ENCODE measurements around the gene SSBP3. TPM values are rescaled to one million over a fixed set of nuclear protein-coding genes. Genes with fewer than 3 reads are reported as not detected.

The SSBP3 gene
- total and polyA plus RNA-seq, 2 of the 13 experiments (the other 11 are each of a cell fraction or from before 2014, with no cell fraction given) = 8.5 to 17.6 TPM

GRCh38 chr1:54347955-54348699 lies 58.1 kb downstream of the SSBP3 start (continued):
- TF ChIP-seq, protein P1, sequence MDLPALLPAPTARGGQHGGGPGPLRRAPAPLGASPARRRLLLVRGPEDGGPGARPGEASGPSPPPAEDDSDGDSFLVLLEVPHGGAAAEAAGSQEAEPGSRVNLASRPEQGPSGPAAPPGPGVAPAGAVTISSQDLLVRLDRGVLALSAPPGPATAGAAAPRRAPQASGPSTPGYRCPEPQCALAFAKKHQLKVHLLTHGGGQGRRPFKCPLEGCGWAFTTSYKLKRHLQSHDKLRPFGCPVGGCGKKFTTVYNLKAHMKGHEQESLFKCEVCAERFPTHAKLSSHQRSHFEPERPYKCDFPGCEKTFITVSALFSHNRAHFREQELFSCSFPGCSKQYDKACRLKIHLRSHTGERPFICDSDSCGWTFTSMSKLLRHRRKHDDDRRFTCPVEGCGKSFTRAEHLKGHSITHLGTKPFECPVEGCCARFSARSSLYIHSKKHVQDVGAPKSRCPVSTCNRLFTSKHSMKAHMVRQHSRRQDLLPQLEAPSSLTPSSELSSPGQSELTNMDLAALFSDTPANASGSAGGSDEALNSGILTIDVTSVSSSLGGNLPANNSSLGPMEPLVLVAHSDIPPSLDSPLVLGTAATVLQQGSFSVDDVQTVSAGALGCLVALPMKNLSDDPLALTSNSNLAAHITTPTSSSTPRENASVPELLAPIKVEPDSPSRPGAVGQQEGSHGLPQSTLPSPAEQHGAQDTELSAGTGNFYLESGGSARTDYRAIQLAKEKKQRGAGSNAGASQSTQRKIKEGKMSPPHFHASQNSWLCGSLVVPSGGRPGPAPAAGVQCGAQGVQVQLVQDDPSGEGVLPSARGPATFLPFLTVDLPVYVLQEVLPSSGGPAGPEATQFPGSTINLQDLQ (CRISPR knock-in tag; IDR thresholded peaks at IDR 0.05) = no peak
- TF ChIP-seq, protein P2, sequence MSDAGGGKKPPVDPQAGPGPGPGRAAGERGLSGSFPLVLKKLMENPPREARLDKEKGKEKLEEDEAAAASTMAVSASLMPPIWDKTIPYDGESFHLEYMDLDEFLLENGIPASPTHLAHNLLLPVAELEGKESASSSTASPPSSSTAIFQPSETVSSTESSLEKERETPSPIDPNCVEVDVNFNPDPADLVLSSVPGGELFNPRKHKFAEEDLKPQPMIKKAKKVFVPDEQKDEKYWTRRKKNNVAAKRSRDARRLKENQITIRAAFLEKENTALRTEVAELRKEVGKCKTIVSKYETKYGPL (CRISPR knock-in tag; IDR thresholded peaks at IDR 0.05) = no peak
- TF ChIP-seq ZSCAN20 (CRISPR knock-in tag; IDR thresholded peaks at IDR 0.05; ENCODE audit: borderline replicate concordance) = no peak
- no peak for TF ChIP-seq RORA (CRISPR knock-in tag; IDR thresholded peaks at IDR 0.05)
- no peak for TF ChIP-seq PHF20 (CRISPR knock-in tag; IDR thresholded peaks at IDR 0.05)
- TF ChIP-seq ZNF253 (CRISPR knock-in tag; IDR thresholded peaks at IDR 0.05; ENCODE audit: borderline replicate concordance) = no peak
- TF ChIP-seq HCFC1 (IDR thresholded peaks at IDR 0.05; ENCODE audit: low read depth, low read length) = no peak
- no peak for TF ChIP-seq TIGD3 (CRISPR knock-in tag; IDR thresholded peaks at IDR 0.05; ENCODE audit: borderline replicate concordance)
- no peak for TF ChIP-seq ZNF709 (CRISPR knock-in tag; IDR thresholded peaks at IDR 0.05)
- TF ChIP-seq MAFG (CRISPR knock-in tag; IDR thresholded peaks at IDR 0.05) = no peak
- no peak for TF ChIP-seq ZFP90 (CRISPR knock-in tag; IDR thresholded peaks at IDR 0.05; ENCODE audit: borderline replicate concordance)
- TF ChIP-seq ZBTB1 (CRISPR knock-in tag; IDR thresholded peaks at IDR 0.05; ENCODE audit: borderline replicate concordance) = no peak
- peak; percentile 68 for TF ChIP-seq RXRB (CRISPR knock-in tag; IDR thresholded peaks at IDR 0.05; ENCODE audit: borderline replicate concordance)
- TF ChIP-seq GABPA (IDR thresholded peaks at IDR 0.05; ENCODE audit: low read depth, low read length) = no peak
- no peak; the same call in 1 of the 2 replicates for TF ChIP-seq GABPA (CRISPR knock-in tag; IDR thresholded peaks at IDR 0.05; ENCODE audit: low read depth)
- TF ChIP-seq ZNF24 (IDR thresholded peaks at IDR 0.05) = no peak
- TF ChIP-seq, protein P3, sequence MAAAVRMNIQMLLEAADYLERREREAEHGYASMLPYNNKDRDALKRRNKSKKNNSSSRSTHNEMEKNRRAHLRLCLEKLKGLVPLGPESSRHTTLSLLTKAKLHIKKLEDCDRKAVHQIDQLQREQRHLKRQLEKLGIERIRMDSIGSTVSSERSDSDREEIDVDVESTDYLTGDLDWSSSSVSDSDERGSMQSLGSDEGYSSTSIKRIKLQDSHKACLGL (CRISPR knock-in tag; IDR thresholded peaks at IDR 0.05) = peak; percentile 37; the same call in 1 of the 2 replicates
- no peak for TF ChIP-seq ZNF576 (CRISPR knock-in tag; IDR thresholded peaks at IDR 0.05)
- TF ChIP-seq AKAP8 (CRISPR knock-in tag; IDR thresholded peaks at IDR 0.05) = no peak; the same call in 1 of the 2 replicates
- TF ChIP-seq, protein P4, sequence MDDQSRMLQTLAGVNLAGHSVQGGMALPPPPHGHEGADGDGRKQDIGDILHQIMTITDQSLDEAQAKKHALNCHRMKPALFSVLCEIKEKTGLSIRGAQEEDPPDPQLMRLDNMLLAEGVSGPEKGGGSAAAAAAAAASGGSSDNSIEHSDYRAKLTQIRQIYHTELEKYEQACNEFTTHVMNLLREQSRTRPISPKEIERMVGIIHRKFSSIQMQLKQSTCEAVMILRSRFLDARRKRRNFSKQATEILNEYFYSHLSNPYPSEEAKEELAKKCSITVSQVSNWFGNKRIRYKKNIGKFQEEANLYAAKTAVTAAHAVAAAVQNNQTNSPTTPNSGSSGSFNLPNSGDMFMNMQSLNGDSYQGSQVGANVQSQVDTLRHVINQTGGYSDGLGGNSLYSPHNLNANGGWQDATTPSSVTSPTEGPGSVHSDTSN (CRISPR knock-in tag; IDR thresholded peaks at IDR 0.05; ENCODE audit: borderline replicate concordance) = no peak
- no peak for TF ChIP-seq ZC3H13 (CRISPR knock-in tag; IDR thresholded peaks at IDR 0.05)
- TF ChIP-seq KDM5A (IDR thresholded peaks at IDR 0.05; ENCODE audit: borderline replicate concordance, low read length) = no peak
- TF ChIP-seq ZNF75D (CRISPR knock-in tag; IDR thresholded peaks at IDR 0.05; ENCODE audit: borderline replicate concordance) = no peak
